ENCODE data around the gene MAP2K5. TPM values are rescaled to one million over a fixed set of nuclear protein-coding genes. Genes with fewer than 3 reads are reported as not detected.

Gene MAP2K5
- total and polyA plus RNA-seq, 4 donors = 3.8 to 6.4 (median 5.6) TPM

GRCh38 chr15:67594770-67595169 lies 52.3 kb downstream of the MAP2K5 start:
- peaks cover 0 to 16% (median 3%) of the 10 kb centered on the region in 4 donors for H3K36me3 ChIP-seq (ENCODE audit: control insufficient read depth in 4 of 4, insufficient read depth in 3 of 4, low read depth in 1 of 4, low read length in 3 of 4)
- H3K27ac ChIP-seq (ENCODE audit: low read depth in 1 of 2, low read length in 2 of 2) = no peak overlapping the region
- H3K9me3 ChIP-seq (ENCODE audit: control insufficient read depth in 4 of 4, low read length in 3 of 4) = no peaks in the 10 kb centered on the region
- no peak for DNase-seq (ENCODE audit: low spot score)
- H3K4me1 ChIP-seq (ENCODE audit: control insufficient read depth in 4 of 4, insufficient read depth in 4 of 4, low read length in 3 of 4) = no peaks in the 10 kb centered on the region
- H3K4me3 ChIP-seq (ENCODE audit: low read depth in 1 of 3, low read length in 3 of 3) = no peak overlapping the region
- TF ChIP-seq SP1 (IDR thresholded peaks at IDR 0.05) = no peak
- TF ChIP-seq FOXA2 (IDR thresholded peaks at IDR 0.05) = no peak
- no peak for TF ChIP-seq ATF3 (IDR thresholded peaks at IDR 0.05)
- H3K9ac ChIP-seq (ENCODE audit: low read depth in 1 of 2, low read length in 2 of 2) = no peak overlapping the region
- no peaks in the 10 kb centered on the region for H3K27me3 ChIP-seq (ENCODE audit: control insufficient read depth in 4 of 4, insufficient read depth in 4 of 4, low read length in 3 of 4)

GRCh38 chr15:67595572-67595971 lies 53.1 kb downstream of the MAP2K5 start:
- no peaks in the 10 kb centered on the region for H3K4me1 ChIP-seq (ENCODE audit: control insufficient read depth in 4 of 4, insufficient read depth in 4 of 4, low read length in 3 of 4)
- peaks cover 0 to 20% (median 3%) of the 10 kb centered on the region in 4 donors for H3K36me3 ChIP-seq (ENCODE audit: control insufficient read depth in 4 of 4, insufficient read depth in 3 of 4, low read depth in 1 of 4, low read length in 3 of 4)
- H3K27me3 ChIP-seq (ENCODE audit: control insufficient read depth in 4 of 4, insufficient read depth in 4 of 4, low read length in 3 of 4) = no peaks in the 10 kb centered on the region
- TF ChIP-seq MAX (IDR thresholded peaks at IDR 0.05) = no peak
- no peak for TF ChIP-seq REST (IDR thresholded peaks at IDR 0.05)
- TF ChIP-seq FOXA1 (IDR thresholded peaks at IDR 0.05) = no peak
- TF ChIP-seq NR2F2 (IDR thresholded peaks at IDR 0.05) = no peak
- TF ChIP-seq YY1 (IDR thresholded peaks at IDR 0.05) = no peak
- no peak for TF ChIP-seq RAD21 (IDR thresholded peaks at IDR 0.05)
- TF ChIP-seq CTCF (IDR thresholded peaks at IDR 0.05; ENCODE audit: low read depth, low read length, missing input control) = no peak
- no peak for TF ChIP-seq TAF1 (conservative IDR thresholded peaks at IDR 0.05)
- TF ChIP-seq HNF4G (IDR thresholded peaks at IDR 0.05) = no peak
- TF ChIP-seq JUND (IDR thresholded peaks at IDR 0.05) = no peak
- no peak for TF ChIP-seq ZBTB33 (IDR thresholded peaks at IDR 0.05)
- no peak for TF ChIP-seq HNF4A (conservative IDR thresholded peaks at IDR 0.05)
- TF ChIP-seq ATF3 (IDR thresholded peaks at IDR 0.05) = no peak
- TF ChIP-seq FOXA2 (IDR thresholded peaks at IDR 0.05) = no peak
- TF ChIP-seq SP1 (IDR thresholded peaks at IDR 0.05) = no peak
- H3K27ac ChIP-seq (ENCODE audit: low read depth in 1 of 2, low read length in 2 of 2) = no peak overlapping the region
- no peak overlapping the region for H3K4me3 ChIP-seq (ENCODE audit: low read depth in 1 of 3, low read length in 3 of 3)
- H3K9ac ChIP-seq (ENCODE audit: low read depth in 1 of 2, low read length in 2 of 2) = no peak overlapping the region
- no peaks in the 10 kb centered on the region for H3K9me3 ChIP-seq (ENCODE audit: control insufficient read depth in 4 of 4, low read length in 3 of 4)
- no peak for DNase-seq (ENCODE audit: low spot score)

All from liver (tissue), 9 donors.